H1 (cell line): ENCODE results near the gene RNU2-1. TPM values are rescaled to one million over a fixed set of nuclear protein-coding genes. Genes with fewer than 3 reads are reported as not detected.

ENCODE experiments used
- ATF2 ChIP-seq: IDR thresholded peaks from 2 replicates; pipeline ENCODE4 v1.6.1; 2012; ENCODE audit warnings: low read length, inconsistent platforms
- CEBPB ChIP-seq: IDR thresholded peaks from 2 replicates; pipeline ENCODE4 v1.6.1; 2012; ENCODE audit warnings: low read depth, low read length
- CTBP2 ChIP-seq: IDR thresholded peaks from 2 replicates; pipeline ENCODE4 v1.7.0; 2011; ENCODE audit warnings: borderline replicate concordance, mild to moderate bottlenecking, moderate library complexity, mixed read lengths, low read length; ENCODE audit not compliant: insufficient read depth, insufficient read length
- CTCF ChIP-seq, 3 experiments: IDR thresholded peaks; 1 replicate in 2 of 3; 2 replicates in 1 of 3; pipeline versions ENCODE4 v1.5.1 to v1.6.1; 2011; ENCODE audit warnings: low read length in 3 of 3, mild to moderate bottlenecking in 3 of 3, inconsistent platforms in 2 of 3, low read depth in 1 of 3, moderate library complexity in 1 of 3; ENCODE audit not compliant: insufficient read depth in 1 of 3; ENCODE audit errors: control extremely low read depth in 1 of 3
- E2F6 ChIP-seq: IDR thresholded peaks from 2 replicates; pipeline ENCODE4 v1.6.1; 2012; ENCODE audit warnings: inconsistent platforms
- FOSL1 ChIP-seq: IDR thresholded peaks from 2 replicates; pipeline ENCODE4 v1.6.1; 2011; ENCODE audit warnings: mild to moderate bottlenecking, low read depth, low read length, moderate library complexity; ENCODE audit not compliant: insufficient read depth
- GABPA ChIP-seq: IDR thresholded peaks from 2 replicates; pipeline ENCODE4 v1.6.1; 2011; ENCODE audit warnings: mild to moderate bottlenecking, low read length, moderate library complexity, borderline replicate concordance; ENCODE audit not compliant: insufficient read depth
- NANOG ChIP-seq: IDR thresholded peaks from 2 replicates; pipeline ENCODE4 v1.6.1; 2011; ENCODE audit warnings: low read length, low read depth, mild to moderate bottlenecking, inconsistent platforms; ENCODE audit not compliant: insufficient read depth, poor library complexity, severe bottlenecking
- NRF1 ChIP-seq: IDR thresholded peaks from 2 replicates; pipeline ENCODE4 v1.6.1; 2011; ENCODE audit warnings: mild to moderate bottlenecking, low read depth, low read length, improper control_type of control experiment
- POLR2A ChIP-seq, 2 experiments: IDR thresholded peaks; 1 replicate in 1 of 2; 2 replicates in 1 of 2; pipeline ENCODE4 v1.6.1; 2011; ENCODE audit warnings: low read depth in 2 of 2, low read length in 2 of 2, mild to moderate bottlenecking in 2 of 2; ENCODE audit errors: control extremely low read depth in 1 of 2
- POLR2AphosphoS5 ChIP-seq: IDR thresholded peaks from 2 replicates; pipeline ENCODE4 v1.6.1; 2011; ENCODE audit warnings: low read depth, low read length
- RAD21 ChIP-seq, 2 experiments: IDR thresholded peaks in 1 of 2; conservative IDR thresholded peaks in 1 of 2; 2 replicates each; pipeline ENCODE4 v1.6.1; 2011; ENCODE audit warnings: low read depth in 2 of 2, low read length in 2 of 2, improper control_type of control experiment in 1 of 2, inconsistent platforms in 1 of 2, mild to moderate bottlenecking in 1 of 2, moderate library complexity in 1 of 2
- RXRA ChIP-seq: IDR thresholded peaks from 2 replicates; pipeline ENCODE4 v1.6.1; 2011; ENCODE audit warnings: low read depth, mild to moderate bottlenecking, low read length, moderate library complexity; ENCODE audit not compliant: insufficient read depth
- SP4 ChIP-seq: IDR thresholded peaks from 2 replicates; pipeline ENCODE4 v1.6.1; 2012; ENCODE audit warnings: low read length, inconsistent platforms
- SRF ChIP-seq: IDR thresholded peaks from 2 replicates; pipeline ENCODE4 v1.6.1; 2011; ENCODE audit warnings: mild to moderate bottlenecking, low read depth, low read length, moderate library complexity
- TAF1 ChIP-seq: IDR thresholded peaks from 2 replicates; pipeline ENCODE4 v1.6.1; 2011; ENCODE audit warnings: mild to moderate bottlenecking, low read depth, low read length
- TCF12 ChIP-seq: IDR thresholded peaks from 2 replicates; pipeline ENCODE4 v1.6.1; 2011; ENCODE audit warnings: low read depth, mild to moderate bottlenecking, low read length
- YY1 ChIP-seq: IDR thresholded peaks from 2 replicates; pipeline ENCODE4 v1.6.1; 2011; ENCODE audit warnings: low read depth, mild to moderate bottlenecking, low read length
- polyA plus RNA-seq, 7 experiments: library from polyadenylated mRNA; depleted of rRNA in 3 of 7; stranded (reverse) in 5 of 7; unstranded in 2 of 7; fragments of >200 nt in 5 of 7; fragments of 200-250 nt in 2 of 7; gene quantifications; 1 replicate in 5 of 7; 2 replicates in 1 of 7; 4 replicates in 1 of 7; pipeline versions ENCODE4 v1.2.1 to v1.2.3, GENCODE V29; 2011 to 2013; ENCODE audit warnings: missing spikeins in 2 of 7, mixed read lengths in 2 of 7
- total RNA-seq: library from RNA; stranded (reverse); fragmentation: NEBNext Ultra II Directional; extraction: Animal tissue kit (Norgen Biotek cat#: 25700); gene quantifications from 2 replicates; pipeline ENCODE4 v1.2.1, GENCODE V29; 2021

Gene RNU2-1
- total and polyA plus RNA-seq, 2 of the 8 experiments (the other 6 are each of a cell fraction or from before 2014, with no cell fraction given): 2,508 TPM; not detected in 1

- no peak for TF ChIP-seq RXRA
- TF ChIP-seq TCF12: no peak
- TF ChIP-seq CTBP2: no peak
- TF ChIP-seq POLR2A (IDR thresholded peaks at IDR 0.05; ENCODE audit: control extremely low read depth in 1 of 2, low read depth in 2 of 2, low read length in 2 of 2): peak in 1 of 2 experiments; percentile 66; a peak in 2 of 3 replicates
- TF ChIP-seq E2F6: no peak
- TF ChIP-seq CEBPB: no peak
- TF ChIP-seq SRF: no peak
- no peak for TF ChIP-seq FOSL1
- TF ChIP-seq NRF1: no peak
- TF ChIP-seq GABPA: no peak
- TF ChIP-seq ATF2: no peak
- peak; percentile 10; the same call in 1 of the 2 replicates for TF ChIP-seq SP4
- TF ChIP-seq RAD21 (IDR thresholded peaks at IDR 0.05 in 1 of 2, conservative IDR thresholded peaks at IDR 0.05 in 1 of 2; ENCODE audit: low read depth in 2 of 2, low read length in 2 of 2): peak in 1 of 2 experiments; percentile 7; a peak in 1 of 4 replicates
- TF ChIP-seq POLR2AphosphoS5: no peak; the same call in 1 of the 2 replicates
- TF ChIP-seq CTCF (IDR thresholded peaks at IDR 0.05; ENCODE audit: control extremely low read depth in 1 of 3, insufficient read depth in 1 of 3, low read depth in 1 of 3, low read length in 3 of 3): peak; percentile 26 to 49 (median 41); a peak in 3 of 4 replicates
- TF ChIP-seq YY1: no peak
- peak; percentile 69; the same call in 1 of the 2 replicates for TF ChIP-seq TAF1
- no peak for TF ChIP-seq NANOG
Measured at GRCh38 chr17:43211480-43212402, 22.0 kb downstream of the RNU2-1 start, which contains the start of gene TMEM106A (continued).
